HCT116 (cell line): ENCODE results near the gene PDCD1LG2. TPM values are rescaled to one million over a fixed set of nuclear protein-coding genes. Genes with fewer than 3 reads are reported as not detected.

Source experiments
- ATAC-seq: fragments of 200-7000 bp; cut with Tn5 transposase; 2 replicates; pipeline ENCODE4 v1.9.1; 2020; ENCODE audit warnings: mild to moderate bottlenecking, moderate library complexity
- BruUV-seq: library from RNA; stranded (reverse); fragments of 400-500 nt; replicated peaks from 2 replicates; lab custom pipeline; 2021; lab: Mats Ljungman, UMichigan
- CTCF ChIA-PET: fragments of 300-600 bp; sonication (Branson Sonifier 250); formaldehyde crosslinking; loops from one replicate; lab custom pipeline; 2021; ENCODE audit warnings: antibody characterized with exemption; lab: Charles Lee
- POLR2A ChIA-PET: fragments of 300-600, 350-600 bp; sonication (Branson Sonifier 250); formaldehyde crosslinking; loops from one replicate; lab custom pipeline; 2021; ENCODE audit warnings: antibody characterized with exemption; lab: Charles Lee
- RAD21 ChIA-PET, 2 experiments: fragments of 300-600 bp; sonication (Branson Sonifier 250); formaldehyde crosslinking; loops; one replicate each; lab custom pipeline; 2023; ENCODE audit warnings: low total read pairs in 2 of 2; ENCODE audit not compliant: uncharacterized antibody in 2 of 2, unreplicated experiment in 2 of 2, low non-redundant PET in 1 of 2; lab: Charles Lee
- DNase-seq: peaks from one replicate; pipeline ENCODE4 v3.0.0-alpha.2; 2010; ENCODE audit warnings: low read depth, low spot score
- H2AFZ ChIP-seq: fragments of 200-600 bp; shearing (Covaris generic), sonication (generic); 2 replicates; pipeline ENCODE4 v1.6.1; 2017; ENCODE audit warnings: low read depth, mixed run types, mixed read lengths, antibody characterized with exemption, low read length; ENCODE audit not compliant: poor library complexity, severe bottlenecking
- H3K27ac ChIP-seq: 2 replicates; pipeline ENCODE4 v1.5.1; 2012; ENCODE audit warnings: low read depth, low read length
- H3K27me3 ChIP-seq: fragments of 200-600 bp; sonication (generic); 2 replicates; pipeline ENCODE4 v1.6.1; 2016; ENCODE audit warnings: mixed run types, low read length, mixed read lengths; ENCODE audit not compliant: insufficient read depth
- H3K36me3 ChIP-seq, 2 experiments: fragments of 200-500 bp in 1 of 2; fragments of 200-600 bp in 1 of 2; sonication (Bioruptor generic) in 1 of 2; sonication (generic) in 1 of 2; 2 replicates each; pipeline versions ENCODE4 v1.5.1 to v1.6.1; 2014 to 2016; ENCODE audit warnings: low read length in 2 of 2, inconsistent platforms in 1 of 2, mixed read lengths in 1 of 2, mixed run types in 1 of 2; ENCODE audit not compliant: insufficient read depth in 2 of 2, control insufficient read depth in 1 of 2
- H3K4me1 ChIP-seq, 2 experiments: fragments of 200-600 bp in 1 of 2; sonication (generic) in 1 of 2; 2 replicates each; pipeline versions ENCODE4 v1.5.1 to v1.6.1; 2012 to 2017; ENCODE audit warnings: low read length in 2 of 2, inconsistent platforms in 1 of 2, mild to moderate bottlenecking in 1 of 2, mixed read lengths in 1 of 2, mixed run types in 1 of 2, moderate library complexity in 1 of 2; ENCODE audit not compliant: insufficient read depth in 2 of 2, control insufficient read depth in 1 of 2
- H3K4me2 ChIP-seq: fragments of 200-600 bp; sonication (generic); 2 replicates; pipeline ENCODE4 v1.6.1; 2017; ENCODE audit warnings: mixed run types, low read length, mixed read lengths
- H3K4me3 ChIP-seq, 2 experiments: fragments of 200-600 bp in 1 of 2; sonication (generic) in 1 of 2; replicated peaks in 1 of 2; 2 replicates each; pipeline ENCODE4 v1.5.1; 2011 to 2016; ENCODE audit warnings: low read length in 2 of 2, control low read depth in 1 of 2, low read depth in 1 of 2, mild to moderate bottlenecking in 1 of 2, mixed read lengths in 1 of 2, mixed run types in 1 of 2
- H3K79me2 ChIP-seq: fragments of 200-600 bp; sonication (generic); 2 replicates; pipeline ENCODE4 v1.6.1; 2017; ENCODE audit warnings: mild to moderate bottlenecking, mixed run types, low read length, moderate library complexity, mixed read lengths; ENCODE audit not compliant: insufficient read depth
- H3K9ac ChIP-seq: fragments of 200-600 bp; sonication (generic); 2 replicates; pipeline ENCODE4 v1.6.1; 2016; ENCODE audit warnings: low read length, mixed read lengths
- H3K9me2 ChIP-seq: fragments of 200-600 bp; sonication (generic), shearing (Covaris generic); 2 replicates; pipeline ENCODE4 v1.6.1; 2017; ENCODE audit warnings: mixed run types, mild to moderate bottlenecking, moderate library complexity; ENCODE audit not compliant: insufficient read depth
- H3K9me3 ChIP-seq, 2 experiments: fragments of 200-500 bp in 1 of 2; fragments of 200-600 bp in 1 of 2; sonication (Bioruptor generic) in 1 of 2; sonication (generic) in 1 of 2; 2 replicates each; pipeline ENCODE4 v1.6.1; 2014 to 2017; ENCODE audit warnings: low read length in 2 of 2, mixed read lengths in 2 of 2, inconsistent platforms in 1 of 2, low read depth in 1 of 2, mild to moderate bottlenecking in 1 of 2, mixed run types in 1 of 2, moderate library complexity in 1 of 2; ENCODE audit not compliant: control insufficient read depth in 1 of 2, insufficient read depth in 1 of 2
- H4K20me1 ChIP-seq: fragments of 200-600 bp; sonication (generic), shearing (Covaris generic); 2 replicates; pipeline ENCODE4 v1.6.1; 2017; ENCODE audit warnings: mixed run types, mild to moderate bottlenecking, moderate library complexity; ENCODE audit not compliant: insufficient read depth
- CBX3 ChIP-seq: IDR thresholded peaks from 2 replicates; pipeline ENCODE4 v1.6.1; 2012; ENCODE audit warnings: low read depth
- CTCF ChIP-seq, 3 experiments: fragments of 200-600 bp in 1 of 3; sonication (generic) in 1 of 3; IDR thresholded peaks in 2 of 3; conservative IDR thresholded peaks in 1 of 3; 2 replicates each; pipeline ENCODE4 v1.5.1; 2012 to 2017; ENCODE audit warnings: low read depth in 2 of 3, low read length in 2 of 3, antibody characterized with exemption in 1 of 3, borderline replicate concordance in 1 of 3, control low read depth in 1 of 3, mild to moderate bottlenecking in 1 of 3, mixed read lengths in 1 of 3, mixed run types in 1 of 3, moderate library complexity in 1 of 3; ENCODE audit not compliant: insufficient read depth in 1 of 3
- EZH2 ChIP-seq: fragments of 200-600 bp; sonication (generic); IDR thresholded peaks from 2 replicates; pipeline ENCODE4 v1.6.1; 2017; ENCODE audit warnings: antibody characterized with exemption, mixed run types
- FOSL1 ChIP-seq: IDR thresholded peaks from 2 replicates; pipeline ENCODE4 v1.6.1; 2012; ENCODE audit warnings: low read depth
- JUND ChIP-seq: IDR thresholded peaks from 2 replicates; pipeline ENCODE4 v1.6.1; 2012
- MAX ChIP-seq: IDR thresholded peaks from 2 replicates; pipeline ENCODE4 v1.6.1; 2012
- POLR2A ChIP-seq: IDR thresholded peaks from 2 replicates; pipeline ENCODE4 v1.7.0; 2011; ENCODE audit warnings: borderline replicate concordance; ENCODE audit not compliant: insufficient read depth, insufficient read length; ENCODE audit errors: extremely low read depth
- RAD21 ChIP-seq: IDR thresholded peaks from 2 replicates; pipeline ENCODE4 v1.6.1; 2012; ENCODE audit warnings: low read depth, mild to moderate bottlenecking
- SP1 ChIP-seq: IDR thresholded peaks from 2 replicates; pipeline ENCODE4 v1.6.1; 2012; ENCODE audit warnings: low read depth
- YY1 ChIP-seq: IDR thresholded peaks from 2 replicates; pipeline ENCODE4 v1.6.1; 2011; ENCODE audit warnings: low read length, low read depth, moderate library complexity, mild to moderate bottlenecking; ENCODE audit not compliant: insufficient replicate concordance; ENCODE audit errors: extremely low read depth
- ZFX ChIP-seq: fragments of 450-650 bp; IDR thresholded peaks from 2 replicates; pipeline ENCODE4 v1.6.1; 2017
- ZNF274 ChIP-seq: fragments of 200-500 bp; sonication (Bioruptor generic); IDR thresholded peaks from 2 replicates; pipeline ENCODE4 v1.6.1; 2014; ENCODE audit warnings: mild to moderate bottlenecking, low read depth, low read length, inconsistent platforms
- intact Hi-C: fragments of 100-400 bp; cut with micrococcal nuclease; formaldehyde crosslinking; loops from 2 replicates; pipeline ENCODE4 v1.10.0; 2022
- total RNA-seq: library from RNA; stranded (reverse); gene quantifications from one replicate; pipeline ENCODE4 v1.2.1, GENCODE V29; 2021; ENCODE audit not compliant: unreplicated experiment
- TF ChIP-seq, protein P1 (sequence below): IDR thresholded peaks from 2 replicates; pipeline ENCODE4 v1.6.1; 2012

The PDCD1LG2 gene
- total RNA-seq, 1 experiment from 2014 or later: not detected

DNA sequence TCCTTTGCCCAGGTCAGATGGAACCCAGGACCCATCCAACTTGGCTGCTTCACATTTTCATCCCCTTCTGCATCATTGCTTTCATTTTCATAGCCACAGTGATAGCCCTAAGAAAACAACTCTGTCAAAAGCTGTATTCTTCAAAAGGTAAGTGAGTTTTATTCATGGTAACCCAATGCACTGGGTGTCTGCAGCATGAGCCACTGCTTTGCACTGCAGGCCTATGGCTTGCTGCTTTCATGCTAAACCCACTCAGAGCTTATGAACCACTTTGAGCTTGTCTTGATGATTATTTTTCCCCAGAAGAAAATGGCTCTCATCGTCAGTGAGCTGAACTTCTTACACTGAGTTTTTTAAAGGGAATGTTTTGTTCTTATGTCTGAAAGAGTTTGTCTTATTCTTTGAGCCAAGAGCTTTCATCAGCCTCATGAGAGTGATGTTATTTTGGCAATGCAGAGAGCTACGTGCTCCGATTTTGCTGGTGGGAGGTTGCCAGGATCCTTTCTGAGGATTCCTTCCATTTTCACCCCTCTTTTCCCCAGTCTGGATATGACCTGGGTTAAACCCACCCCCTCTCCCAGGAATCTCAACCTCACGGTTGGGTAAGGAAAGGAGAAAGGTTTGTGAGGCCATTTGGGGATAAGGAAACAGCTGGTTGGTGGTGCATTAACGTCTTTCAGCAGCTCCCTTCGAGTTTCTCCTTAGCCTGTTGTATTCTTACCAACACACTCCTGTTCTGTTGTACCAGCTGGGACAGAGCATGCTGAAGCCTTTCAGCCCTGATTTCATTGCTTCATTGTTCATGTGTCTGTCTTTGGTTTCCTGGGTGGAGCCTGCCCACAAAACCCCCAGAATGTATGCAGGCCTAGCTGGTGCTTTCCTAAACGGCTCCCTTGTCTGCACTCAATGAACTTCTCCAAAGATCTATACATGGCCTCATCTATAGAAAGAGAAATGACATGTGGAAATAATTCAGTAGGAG is 47.6 kb downstream of the PDCD1LG2 start:
- no peak overlapping the region for H3K27ac ChIP-seq
- no peak for TF ChIP-seq EZH2
- TF ChIP-seq, all 23 proteins: peak for 0
- intact Hi-C loops: no loop called here
- H3K27me3 ChIP-seq: no peaks in the 10 kb centered on the region
- H3K36me3 ChIP-seq: no peaks in the 10 kb centered on the region
- no peaks in the 10 kb centered on the region for H3K9me3 ChIP-seq
- no peaks in the 10 kb centered on the region for H4K20me1 ChIP-seq
- DNase-seq: no peak
- RAD21 ChIA-PET: no interaction called here
- H3K9me2 ChIP-seq: no peaks in the 10 kb centered on the region
- H3K4me1 ChIP-seq: no peaks in the 10 kb centered on the region
- POLR2A ChIA-PET: no interaction called here
- H3K79me2 ChIP-seq: no peaks in the 10 kb centered on the region
- no peak overlapping the region for H2AFZ ChIP-seq
- no peak overlapping the region for H3K4me3 ChIP-seq
- ATAC-seq: no peak
- no peak overlapping the region for H3K9ac ChIP-seq
- BruUV-seq: no TSS peak
- no peak overlapping the region for H3K4me2 ChIP-seq
- CTCF ChIA-PET: no interaction called here

DNA sequence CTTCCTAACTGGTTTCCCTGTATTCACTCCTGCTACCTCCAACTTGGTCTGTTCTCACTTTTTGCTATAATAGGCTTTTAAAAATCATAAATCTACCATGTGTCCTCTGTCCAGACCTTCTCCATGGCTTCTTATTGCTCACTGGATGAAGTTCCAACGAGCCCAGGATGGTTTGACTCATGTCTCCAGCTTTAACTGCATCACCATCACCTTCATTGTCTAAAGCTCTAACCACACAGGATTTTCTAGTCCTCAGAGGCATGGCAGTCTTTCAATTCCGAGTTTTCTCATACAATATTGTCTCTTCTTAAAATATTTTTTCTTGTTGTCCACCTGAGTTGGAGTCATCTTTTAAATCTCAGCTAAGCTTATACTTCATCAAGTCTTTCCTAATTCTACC is 49.3 kb downstream of the PDCD1LG2 start:
- Histone ChIP-seq H4K20me1 (no peaks in the 10 kb centered on the region), H3K36me3 (no peaks in the 10 kb centered on the region), H3K4me2 (no peak overlapping the region), H3K27me3 (no peaks in the 10 kb centered on the region), H3K4me3 (no peak overlapping the region), H2AFZ (no peak overlapping the region), H3K9me3 (no peaks in the 10 kb centered on the region), H3K9ac (no peak overlapping the region), H3K79me2 (no peaks in the 10 kb centered on the region), H3K4me1 (no peaks in the 10 kb centered on the region), H3K9me2 (no peaks in the 10 kb centered on the region), H3K27ac (no peak overlapping the region)
- intact Hi-C loops: no loop called here
- TF ChIP-seq SP1 (no peak), CBX3 (no peak), FOSL1 (no peak), JUND (no peak), POLR2A (no peak), MAX (no peak), YY1 (no peak), ZFX (no peak), CTCF (IDR thresholded peaks at IDR 0.05 in 2 of 3, conservative IDR thresholded peaks at IDR 0.05 in 1 of 3; ENCODE audit: borderline replicate concordance in 1 of 3, insufficient read depth in 1 of 3, low read depth in 2 of 3, low read length in 2 of 3) (no peak), RAD21 (no peak), ZNF274 (no peak)
- TF ChIP-seq, protein P1, sequence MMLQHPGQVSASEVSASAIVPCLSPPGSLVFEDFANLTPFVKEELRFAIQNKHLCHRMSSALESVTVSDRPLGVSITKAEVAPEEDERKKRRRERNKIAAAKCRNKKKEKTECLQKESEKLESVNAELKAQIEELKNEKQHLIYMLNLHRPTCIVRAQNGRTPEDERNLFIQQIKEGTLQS: no peak
- ChIA-PET RAD21 (no interaction called here), POLR2A (no interaction called here), CTCF (no interaction called here)
- DNase-seq (no peak), ATAC-seq (no peak)
- no TSS peak for BruUV-seq
